Measurements from ENCODE around the gene TOMM7.
A peak's percentile ranks its signal among the peaks of the same experiment; 100 is the strongest.

TOMM7 gene

GRCh38 chr7:22822486-22823141 is at the start of gene TOMM7:
Gene TOMM7 (minus strand): TSS chr7:22822849. CDS start chr7:22822779, 70 bp downstream.
- DNase-seq (ENCODE audit: low read depth): peak; percentile 79

- no peak for DNase-seq (ENCODE audit: low read depth)
Observed at GRCh38 chr7:22872096-22872807, 49.6 kb upstream of the TOMM7 start.

DNA sequence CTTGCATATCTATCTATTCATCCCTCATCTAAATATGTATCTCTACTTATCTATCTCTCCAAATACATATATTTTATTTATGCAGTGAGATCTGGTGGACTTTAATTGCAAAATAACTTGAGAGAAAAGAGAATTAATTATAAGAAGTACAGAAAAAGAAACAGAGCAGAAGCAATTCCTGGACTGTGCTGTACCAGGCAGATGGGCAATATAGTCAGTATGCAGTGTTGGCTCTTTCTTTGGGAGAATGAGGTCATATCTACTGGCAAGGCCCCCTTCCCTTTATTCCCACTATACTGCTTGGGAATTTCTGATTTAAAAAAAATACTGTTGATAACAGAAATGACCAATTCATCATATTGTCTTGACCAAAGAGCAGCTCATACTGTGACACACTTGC is 49.0 kb upstream of the TOMM7 start:
- DNase-seq (ENCODE audit: low read depth): no peak

DNA sequence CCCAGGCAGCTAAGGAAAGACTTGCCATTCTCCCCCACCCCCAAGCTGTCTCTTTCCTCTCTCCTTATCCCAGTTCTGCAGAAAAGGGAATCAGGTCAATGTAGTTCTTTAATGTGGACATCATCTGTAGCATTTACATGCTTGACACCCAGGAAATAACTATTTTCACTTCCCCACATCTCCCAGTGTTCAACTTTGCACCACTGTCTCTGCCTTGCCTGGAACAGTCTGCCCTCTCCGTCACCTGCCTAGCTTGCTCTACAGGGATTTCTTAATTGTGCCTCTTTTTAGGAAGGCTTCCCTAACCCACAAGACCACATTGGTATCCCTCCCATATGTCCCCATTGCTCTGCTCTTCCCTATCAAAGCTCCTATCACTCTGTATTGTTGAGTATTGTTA is 45.9 kb upstream of the TOMM7 start:
- DNase-seq (ENCODE audit: low read depth): no peak

GRCh38 chr7:22867589-22867988 is 44.9 kb upstream of the TOMM7 start:
- DNase-seq (ENCODE audit: low read depth): no peak

- DNase-seq (ENCODE audit: low read depth): no peak
Observed at GRCh38 chr7:22867003-22867402, 44.4 kb upstream of the TOMM7 start.

DNA sequence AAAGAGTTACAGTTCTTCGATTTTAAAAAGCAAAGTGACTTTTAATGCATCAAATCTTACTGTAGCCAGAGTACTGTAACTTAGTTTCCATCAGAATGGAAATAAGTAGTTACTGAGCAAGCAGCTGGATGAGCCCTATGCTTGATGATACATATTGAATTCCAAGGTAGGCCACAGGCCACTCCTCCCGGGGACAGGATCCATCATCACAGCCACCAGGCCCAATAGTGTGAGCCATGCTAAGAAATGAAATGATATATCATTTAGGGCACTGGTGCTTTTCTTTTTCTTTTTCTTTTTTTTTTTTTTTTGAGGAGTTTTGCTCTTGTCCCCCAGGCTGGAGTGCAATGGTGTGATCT is 42.9 kb upstream of the TOMM7 start:
- DNase-seq (ENCODE audit: low read depth): no peak

GRCh38 chr7:22864855-22865601 is 42.4 kb upstream of the TOMM7 start:
- no peak for DNase-seq (ENCODE audit: low read depth)

GRCh38 chr7:22864301-22864700 is 41.7 kb upstream of the TOMM7 start:
- no peak for DNase-seq (ENCODE audit: low read depth)

GRCh38 chr7:22863156-22863899 is 40.7 kb upstream of the TOMM7 start:
- DNase-seq (ENCODE audit: low read depth): no peak

DNA sequence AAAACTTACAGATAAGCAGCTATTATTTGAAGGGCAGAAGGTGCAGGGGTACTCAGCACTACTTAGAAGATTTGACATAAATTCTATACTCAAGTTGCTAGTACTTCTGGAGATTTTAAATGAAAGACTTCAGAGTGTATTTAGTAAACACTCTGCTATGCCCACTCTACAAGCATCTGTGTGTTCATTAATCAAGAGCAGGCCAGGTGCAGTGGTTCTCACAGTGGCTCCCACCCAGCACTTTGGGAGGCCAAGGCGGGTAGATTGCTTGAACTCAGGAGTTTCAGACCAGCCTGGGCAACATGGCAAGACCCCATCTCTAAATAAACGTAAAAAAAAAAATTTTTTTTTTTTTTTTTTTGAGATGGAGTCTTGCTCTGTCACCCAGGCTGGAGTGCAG is 38.9 kb upstream of the TOMM7 start:
- no peak for DNase-seq (ENCODE audit: low read depth)

DNA sequence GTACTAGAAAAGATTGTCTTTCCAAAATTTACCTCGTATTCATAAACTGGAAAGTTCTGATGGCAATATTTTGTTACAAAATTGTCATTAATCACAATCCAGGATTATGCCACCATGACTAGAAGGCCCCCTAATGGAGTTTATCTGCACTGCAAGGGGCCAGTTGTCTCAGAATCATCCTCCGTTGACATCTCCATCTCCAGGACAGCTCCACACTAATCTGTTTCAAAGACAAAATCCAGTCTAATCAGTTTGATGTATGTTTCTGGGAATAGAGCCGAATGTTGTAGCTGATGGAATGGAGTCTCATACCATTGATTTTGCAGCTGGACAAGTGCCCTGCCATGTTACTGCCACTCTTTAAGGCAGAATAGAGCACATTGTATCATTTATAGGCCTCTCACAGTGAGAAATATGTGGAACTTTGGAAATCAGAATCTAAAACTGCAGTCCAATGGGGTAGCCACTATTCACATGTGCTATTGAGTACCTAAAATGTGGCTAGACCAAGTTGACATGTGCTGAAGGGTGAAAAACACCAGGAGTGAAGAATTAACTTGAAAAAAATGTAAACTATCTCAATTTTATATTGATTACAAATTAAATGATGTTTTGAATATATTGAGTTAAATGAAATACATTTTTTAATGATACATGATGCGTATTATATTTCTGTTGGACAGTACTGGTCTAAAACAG is 38.3 kb upstream of the TOMM7 start:
- no peak for DNase-seq (ENCODE audit: low read depth)

- no peak for DNase-seq (ENCODE audit: low read depth)
Observed at GRCh38 chr7:22860337-22860736, 37.7 kb upstream of the TOMM7 start.

- no peak for DNase-seq (ENCODE audit: low read depth)
Observed at GRCh38 chr7:22859641-22860290, 37.1 kb upstream of the TOMM7 start.

GRCh38 chr7:22858640-22859561 is 36.3 kb upstream of the TOMM7 start:
- no peak for DNase-seq (ENCODE audit: low read depth)

DNA sequence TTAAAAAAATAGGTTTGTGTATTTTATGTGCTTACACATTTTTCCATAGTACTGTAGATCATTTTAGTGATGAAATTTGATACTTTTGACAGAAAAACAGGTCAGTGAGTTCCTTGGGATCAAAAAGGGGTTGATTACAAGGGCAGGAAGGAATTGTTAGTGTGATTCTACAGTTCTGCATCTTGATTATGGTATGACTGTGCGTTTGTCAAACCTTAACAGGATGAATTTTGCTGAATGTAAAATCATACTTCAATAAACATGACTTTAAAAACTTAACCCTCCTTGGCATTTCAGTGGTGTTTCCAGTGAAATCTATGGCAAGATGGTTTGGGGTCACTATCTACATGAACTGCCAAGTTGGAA is 35.6 kb upstream of the TOMM7 start:
- no peak for DNase-seq (ENCODE audit: low read depth)

GRCh38 chr7:22856416-22856815 is 33.8 kb upstream of the TOMM7 start:
- DNase-seq (ENCODE audit: low read depth): no peak

- DNase-seq (ENCODE audit: low read depth): no peak
Observed at GRCh38 chr7:22855049-22855392, 32.4 kb upstream of the TOMM7 start.

GRCh38 chr7:22854158-22855048 is 31.8 kb upstream of the TOMM7 start:
- DNase-seq (ENCODE audit: low read depth): peak; percentile 81

Data from stimulated activated CD8-positive, alpha-beta memory T cell treated with anti-CD3 and anti-CD28 coated beads, Interleukin-4, amount 100 ng/mL, for 24 hours (primary cell).